Left forelimb (tissue), 1 donor: Measurements from ENCODE around the gene NCS1.

Experiments used
- DNase-seq: peaks from one replicate; pipeline ENCODE4 v3.0.0-alpha.2; 2018; ENCODE audit warnings: low spot score

NCS1 gene

GRCh38 chr9:130195638-130196037 is 23.4 kb downstream of the NCS1 start:
- no peak for DNase-seq

GRCh38 chr9:130196643-130197042 is 24.4 kb downstream of the NCS1 start:
- DNase-seq, result no peak

- DNase-seq, result no peak
Measured at GRCh38 chr9:130197386-130197785, 25.2 kb downstream of the NCS1 start.

GRCh38 chr9:130197888-130198287 is 25.7 kb downstream of the NCS1 start:
- no peak for DNase-seq

- DNase-seq, result no peak
Measured at GRCh38 chr9:130198501-130199179, 26.4 kb downstream of the NCS1 start.

- no peak for DNase-seq
Measured at GRCh38 chr9:130199605-130200004, 27.4 kb downstream of the NCS1 start.

- DNase-seq, result no peak
Measured at GRCh38 chr9:130200038-130200849, 28.0 kb downstream of the NCS1 start.

- no peak for DNase-seq
Measured at GRCh38 chr9:130201399-130201873, 29.2 kb downstream of the NCS1 start.

- no peak for DNase-seq
Measured at GRCh38 chr9:130201974-130202373, 29.8 kb downstream of the NCS1 start.

- DNase-seq, result no peak
Measured at GRCh38 chr9:130204341-130204740, 32.1 kb downstream of the NCS1 start.

- DNase-seq, result no peak
Measured at GRCh38 chr9:130204959-130205358, 32.8 kb downstream of the NCS1 start.

- no peak for DNase-seq
Measured at GRCh38 chr9:130205912-130206311, 33.7 kb downstream of the NCS1 start.

- DNase-seq, result no peak
Measured at GRCh38 chr9:130206579-130206978, 34.4 kb downstream of the NCS1 start.

- DNase-seq, result no peak
Measured at GRCh38 chr9:130207241-130207992, 35.2 kb downstream of the NCS1 start.

GRCh38 chr9:130208600-130209347 is 36.6 kb downstream of the NCS1 start:
- no peak for DNase-seq

GRCh38 chr9:130209422-130209821 is 37.2 kb downstream of the NCS1 start:
- no peak for DNase-seq

GRCh38 chr9:130211548-130212226 is 39.5 kb downstream of the NCS1 start:
- no peak for DNase-seq

- no peak for DNase-seq
Measured at GRCh38 chr9:130212543-130213297, 40.5 kb downstream of the NCS1 start.

GRCh38 chr9:130213911-130214761 is 41.9 kb downstream of the NCS1 start:
- DNase-seq, result no peak
